DND-41 (cell line): ENCODE data around the gene MBL2.

Experiments
- ATAC-seq: fragments of 200-7000 bp; cut with Tn5 transposase; 3 replicates; pipeline ENCODE4 v1.9.1; 2021; ENCODE audit warnings: low read depth; ENCODE audit not compliant: insufficient read depth
- DNase-seq: peaks from one replicate; pipeline ENCODE4 v3.0.0-alpha.2; 2020
- H2AFZ ChIP-seq: 2 replicates; pipeline ENCODE4 v1.6.0; 2012; ENCODE audit warnings: low read depth, low read length
- H3K27ac ChIP-seq: 2 replicates; pipeline ENCODE4 v1.5.1; 2012; ENCODE audit warnings: low read length, inconsistent platforms
- H3K27me3 ChIP-seq: fragments of 200-600 bp; sonication (generic); 2 replicates; pipeline ENCODE4 v1.6.0; 2012; ENCODE audit warnings: low read length, mild to moderate bottlenecking, inconsistent platforms; ENCODE audit not compliant: insufficient read depth, poor library complexity
- H3K36me3 ChIP-seq: 2 replicates; pipeline ENCODE4 v1.5.1; 2012; ENCODE audit warnings: low read length, inconsistent platforms; ENCODE audit not compliant: insufficient read depth
- H3K4me1 ChIP-seq: 2 replicates; pipeline ENCODE4 v1.5.1; 2012; ENCODE audit warnings: mild to moderate bottlenecking, low read length; ENCODE audit not compliant: insufficient read depth
- H3K4me2 ChIP-seq: 2 replicates; pipeline ENCODE4 v1.6.0; 2012; ENCODE audit warnings: mild to moderate bottlenecking, moderate library complexity, low read length, inconsistent platforms; ENCODE audit not compliant: insufficient read depth
- H3K4me3 ChIP-seq, 2 experiments: fragments of 200-600 bp in 1 of 2; shearing (Covaris generic) in 1 of 2; 2 replicates each; pipeline ENCODE4 v1.5.1; 2012 to 2016; ENCODE audit warnings: inconsistent platforms in 2 of 2, low read length in 2 of 2, mild to moderate bottlenecking in 2 of 2, low read depth in 1 of 2, moderate library complexity in 1 of 2
- H3K79me2 ChIP-seq: 2 replicates; pipeline ENCODE4 v1.6.0; 2012; ENCODE audit warnings: low read length, inconsistent platforms; ENCODE audit not compliant: insufficient read depth
- H3K9ac ChIP-seq: 2 replicates; pipeline ENCODE4 v1.6.0; 2012; ENCODE audit warnings: low read depth, mild to moderate bottlenecking, inconsistent platforms, low read length, moderate library complexity
- H3K9me3 ChIP-seq: 2 replicates; pipeline ENCODE4 v1.5.1; 2012; ENCODE audit warnings: low read length, moderate library complexity, mild to moderate bottlenecking, inconsistent platforms; ENCODE audit not compliant: insufficient read depth, severe bottlenecking
- H4K20me1 ChIP-seq: 2 replicates; pipeline ENCODE4 v1.6.0; 2012; ENCODE audit warnings: low read length; ENCODE audit not compliant: insufficient read depth
- CTCF ChIP-seq: IDR thresholded peaks from 2 replicates; pipeline ENCODE4 v1.5.1; 2012; ENCODE audit warnings: borderline replicate concordance, low read length, moderate library complexity, mild to moderate bottlenecking; ENCODE audit not compliant: poor library complexity, severe bottlenecking; ENCODE audit errors: extremely low read depth
- EZH2 ChIP-seq: IDR thresholded peaks from 3 replicates; pipeline ENCODE4 v1.6.1; 2012; ENCODE audit warnings: borderline replicate concordance, low read depth, mild to moderate bottlenecking, moderate library complexity, low read length, inconsistent platforms; ENCODE audit not compliant: severe bottlenecking

MBL2 gene

DNA sequence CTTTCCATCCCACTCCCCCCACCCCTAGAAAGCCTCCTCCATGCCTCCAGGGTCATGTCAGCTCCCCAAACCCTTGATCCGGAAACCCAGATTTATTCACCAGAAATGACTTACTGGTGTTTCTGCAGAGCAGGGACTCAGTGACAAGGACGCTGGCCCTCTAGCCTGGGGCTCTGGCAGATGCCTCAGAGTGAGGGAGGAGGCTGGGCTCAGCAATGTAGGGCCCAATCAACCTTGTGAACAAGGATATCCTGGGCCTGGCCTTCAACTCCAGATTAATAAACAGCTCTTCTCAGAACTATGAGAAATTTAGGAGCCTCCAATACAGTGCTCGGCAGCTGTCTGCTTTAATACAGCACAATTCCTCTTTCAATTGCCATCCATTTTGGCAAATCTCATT lies at the start of gene MBL2:
Gene MBL2, minus strand, starts transcription at position 162 of the 400 bp plus-strand sequence. CDS start 1,149 bp downstream, outside the sequence.
- ATAC-seq (no peak), DNase-seq (no peak)
- Histone ChIP-seq H3K27ac (no peak within 1 kb of the TSS), H3K27me3 (no peaks in the 10 kb centered on the region), H3K4me2 (no peak within 1 kb of the TSS), H3K4me1 (no peaks in the 10 kb centered on the region), H4K20me1 (no peaks in the 10 kb centered on the region), H3K79me2 (no peaks in the 10 kb centered on the region), H2AFZ (no peak within 1 kb of the TSS), H3K9ac (no peak within 1 kb of the TSS), H3K36me3 (no peaks in the 10 kb centered on the region), H3K4me3 (no peak within 1 kb of the TSS), H3K9me3 (no peaks in the 10 kb centered on the region)
- no peak for TF ChIP-seq CTCF
- no peak for TF ChIP-seq EZH2

GRCh38 chr10:52820309-52820708 lies 47.7 kb upstream of the MBL2 start:
- H3K4me2 ChIP-seq, result no peak overlapping the region

DNA sequence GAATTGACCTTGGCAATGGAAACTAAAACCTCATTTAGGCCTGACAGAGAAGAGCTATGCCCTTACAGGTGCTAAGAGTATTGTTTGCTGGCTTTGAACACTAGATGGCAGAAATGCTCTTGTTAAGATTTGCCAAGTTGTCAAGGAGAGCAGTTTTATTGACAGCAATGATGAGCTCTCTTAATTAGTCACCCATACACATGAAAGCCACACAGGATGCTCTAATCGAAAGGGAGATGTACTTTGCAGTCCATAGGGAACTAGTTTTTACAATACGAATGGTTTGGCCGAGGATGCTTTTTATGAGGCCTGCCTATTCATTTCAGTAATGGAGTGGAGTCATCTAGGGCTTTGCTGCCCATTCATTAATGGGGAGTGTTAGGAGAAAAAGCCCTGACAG lies 45.4 kb upstream of the MBL2 start:
- ATAC-seq, result peak; percentile 64
- H3K36me3 ChIP-seq, result no peaks in the 10 kb centered on the region
- no peak overlapping the region for H2AFZ ChIP-seq
- DNase-seq, result peak; percentile 15
- no peaks in the 10 kb centered on the region for H4K20me1 ChIP-seq
- no peak overlapping the region for H3K9ac ChIP-seq
- H3K27ac ChIP-seq, result no peak overlapping the region
- no peak overlapping the region for H3K4me2 ChIP-seq
- H3K27me3 ChIP-seq, result no peaks in the 10 kb centered on the region
- no peaks in the 10 kb centered on the region for H3K9me3 ChIP-seq
- peaks cover 22% of the 10 kb centered on the region for H3K4me1 ChIP-seq
- H3K4me3 ChIP-seq, result no peak overlapping the region
- H3K79me2 ChIP-seq, result no peaks in the 10 kb centered on the region
- TF ChIP-seq EZH2 (no peak), CTCF (peak; percentile 70)

More at GRCh38 chr10:52820309-52820708, 47.7 kb upstream of the MBL2 start:
- H3K4me1 ChIP-seq, result no peaks in the 10 kb centered on the region
- no peaks in the 10 kb centered on the region for H3K79me2 ChIP-seq
- H4K20me1 ChIP-seq, result no peaks in the 10 kb centered on the region
- ATAC-seq, result no peak
- no peaks in the 10 kb centered on the region for H3K27me3 ChIP-seq
- TF ChIP-seq EZH2 (no peak), CTCF (no peak)
- no peaks in the 10 kb centered on the region for H3K36me3 ChIP-seq
- H2AFZ ChIP-seq, result no peak overlapping the region
- H3K9me3 ChIP-seq, result no peaks in the 10 kb centered on the region
- no peak for DNase-seq
- H3K9ac ChIP-seq, result no peak overlapping the region
- no peak overlapping the region for H3K4me3 ChIP-seq
- no peak overlapping the region for H3K27ac ChIP-seq

- Histone ChIP-seq H3K36me3 (no peaks in the 10 kb centered on the region), H3K4me3 (no peak overlapping the region), H3K79me2 (no peaks in the 10 kb centered on the region), H3K9ac (no peak overlapping the region; the same call in 1 of the 2 replicates), H2AFZ (no peak overlapping the region), H3K27me3 (no peaks in the 10 kb centered on the region), H3K4me1 (peaks cover 22% of the 10 kb centered on the region), H3K4me2 (peak overlapping the region; percentile 13), H3K9me3 (no peaks in the 10 kb centered on the region), H3K27ac (peak overlapping the region; percentile 69), H4K20me1 (no peaks in the 10 kb centered on the region)
- ATAC-seq, result peak; percentile 95
- TF ChIP-seq CTCF (no peak), EZH2 (no peak)
- DNase-seq, result peak; percentile 78
Measured at GRCh38 chr10:52814506-52814905, 41.9 kb upstream of the MBL2 start.
